ENCODE results near the gene KIF16B.

The KIF16B gene

GRCh38 chr20:16388731-16389130, 184.5 kb downstream of the KIF16B start:
- Histone ChIP-seq H3K27me3 (no peaks in the 10 kb centered on the region), H3K4me3 (ENCODE audit: low read depth in 1 of 2, low read length in 1 of 2) (no peak overlapping the region), H3K9me3 (no peaks in the 10 kb centered on the region), H3K27ac (no peak overlapping the region), H3K4me1 (ENCODE audit: control insufficient read depth in 1 of 2, insufficient read depth in 1 of 2, low read depth in 1 of 2, low read length in 1 of 2) (no peaks in the 10 kb centered on the region), H3K36me3 (no peaks in the 10 kb centered on the region)
- TF ChIP-seq CTCF (IDR thresholded peaks at IDR 0.05), result no peak

GRCh38 chr20:16387666-16388065, 185.6 kb downstream of the KIF16B start:
- Histone ChIP-seq H3K4me1 (ENCODE audit: control insufficient read depth in 1 of 2, insufficient read depth in 1 of 2, low read depth in 1 of 2, low read length in 1 of 2) (no peaks in the 10 kb centered on the region), H3K9me3 (no peaks in the 10 kb centered on the region), H3K36me3 (no peaks in the 10 kb centered on the region), H3K27ac (no peak overlapping the region), H3K4me3 (ENCODE audit: low read depth in 1 of 2, low read length in 1 of 2) (no peak overlapping the region), H3K27me3 (no peaks in the 10 kb centered on the region)
- TF ChIP-seq CTCF (IDR thresholded peaks at IDR 0.05), result no peak

GRCh38 chr20:16385891-16386290, 187.4 kb downstream of the KIF16B start:
- H3K4me3 ChIP-seq (ENCODE audit: low read depth in 1 of 2, low read length in 1 of 2), result no peak overlapping the region
- H3K9me3 ChIP-seq, result no peaks in the 10 kb centered on the region
- no peaks in the 10 kb centered on the region for H3K36me3 ChIP-seq
- H3K27me3 ChIP-seq, result no peaks in the 10 kb centered on the region
- TF ChIP-seq CTCF (IDR thresholded peaks at IDR 0.05), result no peak
- H3K4me1 ChIP-seq (ENCODE audit: control insufficient read depth in 1 of 2, insufficient read depth in 1 of 2, low read depth in 1 of 2, low read length in 1 of 2), result no peaks in the 10 kb centered on the region
- H3K27ac ChIP-seq, result no peak overlapping the region

GRCh38 chr20:16385462-16385861, 187.8 kb downstream of the KIF16B start:
- H3K27ac ChIP-seq, result no peak overlapping the region
- H3K27me3 ChIP-seq, result no peaks in the 10 kb centered on the region
- no peak for TF ChIP-seq CTCF (IDR thresholded peaks at IDR 0.05)
- no peaks in the 10 kb centered on the region for H3K36me3 ChIP-seq
- no peaks in the 10 kb centered on the region for H3K4me1 ChIP-seq (ENCODE audit: control insufficient read depth in 1 of 2, insufficient read depth in 1 of 2, low read depth in 1 of 2, low read length in 1 of 2)
- H3K9me3 ChIP-seq, result no peaks in the 10 kb centered on the region
- no peak overlapping the region for H3K4me3 ChIP-seq (ENCODE audit: low read depth in 1 of 2, low read length in 1 of 2)

- Histone ChIP-seq H3K4me1 (ENCODE audit: control insufficient read depth in 1 of 2, insufficient read depth in 1 of 2, low read depth in 1 of 2, low read length in 1 of 2) (no peaks in the 10 kb centered on the region), H3K36me3 (no peaks in the 10 kb centered on the region), H3K4me3 (ENCODE audit: low read depth in 1 of 2, low read length in 1 of 2) (no peak overlapping the region), H3K27me3 (no peaks in the 10 kb centered on the region), H3K9me3 (no peaks in the 10 kb centered on the region), H3K27ac (no peak overlapping the region)
- TF ChIP-seq CTCF (IDR thresholded peaks at IDR 0.05), result no peak
Measured at GRCh38 chr20:16381444-16381843, 191.8 kb downstream of the KIF16B start.

All from neutrophil (primary cell).